GM19438 (cell line): ENCODE measurements around the gene MAP1LC3B.

Experiments used
- ATAC-seq: cut with Tn5 transposase; IDR thresholded peaks from one replicate; pipeline ENCODE4 v1.9.1; 2021; ENCODE audit warnings: low read depth; ENCODE audit not compliant: unreplicated experiment

Gene MAP1LC3B

DNA sequence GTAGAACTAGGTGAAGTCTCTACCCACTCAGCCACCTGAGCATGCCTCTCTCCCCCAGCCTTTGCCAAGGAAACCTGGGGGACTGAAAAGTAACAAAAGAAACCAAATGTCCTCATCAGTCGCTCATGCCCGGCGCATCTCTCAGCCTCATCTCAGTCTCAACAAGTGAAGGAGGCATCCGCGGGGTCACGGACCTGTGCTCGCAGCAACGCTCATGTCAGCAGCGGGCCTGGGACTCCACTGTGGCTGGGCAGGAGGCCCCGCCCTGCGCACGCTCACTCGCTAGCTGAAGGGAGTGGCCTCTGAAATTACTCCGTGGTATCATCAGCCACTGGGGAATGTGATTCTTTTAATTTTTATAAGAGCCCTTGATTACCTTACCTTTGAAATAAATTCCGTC, 31.3 kb downstream of the MAP1LC3B start:
- ATAC-seq, result no peak

DNA sequence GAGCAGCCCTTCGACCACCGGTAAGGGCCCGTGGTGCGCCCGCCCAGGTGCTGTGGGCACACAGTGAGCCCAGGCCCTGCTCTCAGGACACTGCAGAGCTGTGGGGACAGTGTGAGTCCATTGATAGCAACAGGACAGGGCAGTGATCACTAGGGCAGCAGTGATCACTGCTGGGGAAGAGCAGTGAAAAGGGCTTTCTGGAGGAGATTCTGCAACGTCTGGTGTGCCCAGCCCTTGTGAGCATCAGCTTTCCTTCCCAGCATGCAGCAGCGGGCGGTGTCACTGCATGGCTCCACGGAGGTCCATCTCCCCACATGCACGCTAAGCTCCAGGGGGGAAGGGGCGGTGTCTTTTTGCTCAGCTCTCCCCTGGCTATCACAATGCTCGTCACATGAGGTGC, 32.1 kb downstream of the MAP1LC3B start:
- ATAC-seq, result no peak

- no peak for ATAC-seq
Measured at GRCh38 chr16:87425941-87426340, 33.8 kb downstream of the MAP1LC3B start.

DNA sequence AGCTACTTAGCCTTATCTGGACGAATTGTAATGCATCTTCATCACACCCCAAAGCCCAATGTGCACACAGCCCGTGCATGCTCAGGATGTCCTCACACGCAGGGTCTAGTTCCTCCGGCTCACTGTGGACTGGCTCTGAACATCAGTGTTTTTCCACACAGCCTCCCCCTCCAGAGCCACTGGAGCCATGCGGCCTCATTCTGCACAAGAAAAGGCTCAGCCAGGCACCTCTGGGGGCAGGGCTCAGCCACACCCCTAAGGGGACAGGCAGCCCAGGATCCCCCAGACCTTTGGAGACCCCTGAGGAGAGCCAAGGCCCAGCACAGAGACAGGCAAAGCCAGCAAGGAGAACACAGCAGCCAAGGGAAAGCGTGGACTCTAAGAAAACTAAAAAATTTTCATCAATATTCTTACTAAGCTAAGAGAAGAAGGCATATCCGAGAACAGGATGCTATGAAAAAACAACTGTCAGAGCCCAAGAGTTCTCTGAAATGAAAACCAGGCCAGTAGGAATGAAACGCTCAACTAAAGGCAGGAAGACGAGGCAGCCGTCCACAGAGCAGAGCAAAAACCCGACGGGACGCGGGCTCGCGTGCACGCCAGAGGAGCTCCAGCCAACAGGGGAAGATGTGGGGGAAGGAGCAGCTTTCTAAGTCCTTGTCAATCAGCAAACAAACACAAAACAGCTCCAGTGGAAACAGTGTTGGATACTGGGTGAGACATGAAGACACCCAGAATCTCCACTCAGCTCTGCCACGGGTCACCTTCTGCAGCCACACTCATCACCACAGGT, 34.5 kb downstream of the MAP1LC3B start:
- no peak for ATAC-seq

DNA sequence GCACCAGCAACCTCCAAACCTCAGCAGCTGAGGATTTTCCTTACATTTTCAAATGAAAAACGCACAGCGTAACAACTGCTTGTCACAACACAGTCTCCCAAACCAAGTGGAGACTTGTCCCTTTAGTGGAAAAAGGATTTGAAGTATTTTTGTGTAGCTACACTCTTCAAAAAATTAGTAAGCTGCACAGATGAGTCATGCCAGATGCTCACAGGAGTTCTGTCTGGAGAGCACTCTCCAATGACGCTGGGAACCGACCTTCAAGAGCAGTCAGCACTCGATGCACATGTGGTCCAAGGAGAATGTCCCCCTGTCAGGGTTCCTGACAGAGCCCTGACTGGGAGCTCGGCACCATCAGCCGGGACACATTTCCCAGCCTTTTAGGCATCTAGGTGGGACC, 39.8 kb downstream of the MAP1LC3B start:
- ATAC-seq, result no peak

- ATAC-seq, result no peak
Measured at GRCh38 chr16:87432330-87432915, 40.3 kb downstream of the MAP1LC3B start.

DNA sequence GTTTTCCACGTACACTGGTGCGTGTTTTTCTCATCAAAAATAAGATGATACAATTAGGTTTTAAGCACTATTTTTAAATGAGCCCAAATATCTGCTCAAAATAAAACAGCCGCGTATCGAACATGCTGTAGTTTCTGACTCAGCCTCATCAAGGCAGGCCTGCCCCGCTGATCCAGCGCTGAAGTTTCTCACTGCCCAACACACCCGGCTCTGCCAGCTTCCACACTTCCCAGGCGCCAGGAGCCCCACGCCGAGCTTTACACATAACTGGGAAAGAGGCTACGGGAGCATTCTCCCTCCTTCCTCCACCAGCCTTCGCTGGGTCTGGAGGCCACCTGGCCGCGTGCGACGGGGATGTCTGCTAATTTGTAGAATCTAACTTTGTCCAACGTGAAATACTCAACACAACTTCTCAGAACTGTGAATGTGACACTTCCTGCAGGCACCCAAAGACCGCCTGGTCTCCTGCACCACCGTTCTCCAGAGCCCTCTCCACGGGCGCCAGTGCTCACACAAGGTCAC, 42.1 kb downstream of the MAP1LC3B start:
- ATAC-seq, result no peak

GRCh38 chr16:87435372-87436224, 43.5 kb downstream of the MAP1LC3B start:
- ATAC-seq, result no peak

- no peak for ATAC-seq
Measured at GRCh38 chr16:87436225-87437172, 44.4 kb downstream of the MAP1LC3B start.

DNA sequence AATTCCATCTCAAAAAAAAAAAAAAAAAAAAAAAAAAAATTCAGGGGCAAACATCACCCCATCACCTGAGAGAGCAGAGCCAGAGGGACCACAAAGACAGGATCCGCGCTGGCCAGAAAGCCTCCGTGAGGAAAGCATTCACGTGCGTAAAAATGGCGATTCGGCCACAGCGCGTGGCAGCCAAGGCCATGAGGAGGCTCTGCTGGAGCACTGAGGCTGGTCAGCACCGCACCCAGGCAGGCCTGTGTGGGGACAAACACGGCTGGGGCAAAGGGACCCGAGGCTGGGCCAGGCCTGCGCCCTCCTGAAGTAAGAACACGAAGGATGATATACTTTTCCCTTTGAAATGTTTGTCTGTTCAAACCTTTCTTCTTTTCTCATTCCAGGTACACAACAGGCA, 45.2 kb downstream of the MAP1LC3B start:
- ATAC-seq, result no peak

GRCh38 chr16:87437911-87438610, 45.9 kb downstream of the MAP1LC3B start:
- ATAC-seq, result no peak

GRCh38 chr16:87438611-87438985, 46.5 kb downstream of the MAP1LC3B start:
- ATAC-seq, result no peak

DNA sequence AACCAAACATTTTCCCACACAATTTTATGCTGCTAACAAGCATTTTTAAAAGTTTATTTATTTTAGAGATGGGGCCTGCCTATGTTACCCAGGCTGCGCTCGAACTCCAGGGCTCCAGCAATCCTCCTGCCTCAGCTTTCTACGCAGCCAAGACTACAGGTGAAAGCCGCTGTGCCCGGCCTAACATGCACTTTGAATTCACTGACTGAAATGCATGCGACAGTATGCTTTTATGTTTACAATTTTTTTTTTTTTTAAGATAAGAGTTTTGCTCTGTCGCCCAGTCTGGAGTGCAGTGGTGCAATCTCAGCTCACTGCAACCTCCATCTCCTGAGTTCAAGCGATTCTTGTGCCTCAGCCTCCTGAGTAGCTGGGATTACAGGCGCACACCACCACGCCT, 47.8 kb downstream of the MAP1LC3B start:
- ATAC-seq, result no peak

- ATAC-seq, result no peak
Measured at GRCh38 chr16:87441886-87442580, 49.9 kb downstream of the MAP1LC3B start.

DNA sequence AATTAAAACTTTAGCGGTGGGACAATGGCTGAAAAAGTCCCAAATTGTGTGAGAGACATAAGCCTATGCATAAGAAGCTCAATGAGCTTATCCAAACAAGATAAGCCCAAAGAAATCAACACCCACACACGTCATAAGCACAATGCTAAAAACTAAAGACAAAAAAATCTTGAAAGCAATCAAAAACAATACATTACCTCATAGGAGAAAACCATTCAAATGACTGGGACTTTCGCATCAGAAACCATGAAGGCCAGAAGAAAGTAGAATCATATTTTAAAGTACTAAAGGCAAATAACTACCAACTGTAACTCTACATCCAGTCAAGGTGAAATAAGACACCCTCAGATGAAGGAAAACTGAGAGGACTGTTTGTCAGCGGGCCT, 50.4 kb downstream of the MAP1LC3B start:
- ATAC-seq, result no peak

GRCh38 chr16:87443016-87443415, 50.9 kb downstream of the MAP1LC3B start:
- no peak for ATAC-seq

GRCh38 chr16:87443964-87444363, 51.8 kb downstream of the MAP1LC3B start:
- no peak for ATAC-seq

DNA sequence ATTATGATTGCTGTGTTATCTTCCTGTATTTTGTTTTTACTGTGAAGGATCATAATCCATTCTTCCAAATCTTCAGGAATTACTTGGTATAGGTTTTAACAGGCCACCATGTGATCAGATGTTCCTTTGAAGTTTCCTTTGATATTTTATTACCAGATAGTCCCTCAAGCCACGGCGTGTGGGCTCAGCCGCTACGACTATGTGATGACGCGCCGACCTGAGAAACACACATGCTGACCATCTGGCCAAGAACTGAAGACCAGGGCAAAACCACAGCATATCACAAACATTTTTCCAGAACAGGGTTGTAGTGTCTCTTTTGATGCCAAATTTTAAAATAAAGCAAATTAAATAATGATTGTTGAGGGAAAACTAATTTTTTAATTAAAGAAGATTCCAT, 53.4 kb downstream of the MAP1LC3B start:
- ATAC-seq, result no peak

- ATAC-seq, result no peak
Measured at GRCh38 chr16:87446479-87446878, 54.3 kb downstream of the MAP1LC3B start.
